Retina (tissue), 1 donor: ENCODE measurements around the gene ZCCHC3.
A peak's percentile ranks its signal among the peaks of the same experiment; 100 is the strongest.

Source experiments
- DNase-seq: peaks from one replicate; pipeline ENCODE4 v3.0.0-alpha.2; 2016

Gene ZCCHC3

GRCh38 chr20:347317-347639 is 49.9 kb downstream of the ZCCHC3 start:
- no peak for DNase-seq

- DNase-seq = peak; percentile 96
Measured at GRCh38 chr20:347640-348484, 50.5 kb downstream of the ZCCHC3 start.

GRCh38 chr20:348972-349841 is 51.8 kb downstream of the ZCCHC3 start:
- DNase-seq = no peak
